Measurements from ENCODE around the gene UBE2H. TPM values are rescaled to one million over a fixed set of nuclear protein-coding genes. Genes with fewer than 3 reads are reported as not detected.

Gene UBE2H
- total RNA-seq, 2 experiments from 2014 or later: 27.9 to 28.3 TPM

DNA sequence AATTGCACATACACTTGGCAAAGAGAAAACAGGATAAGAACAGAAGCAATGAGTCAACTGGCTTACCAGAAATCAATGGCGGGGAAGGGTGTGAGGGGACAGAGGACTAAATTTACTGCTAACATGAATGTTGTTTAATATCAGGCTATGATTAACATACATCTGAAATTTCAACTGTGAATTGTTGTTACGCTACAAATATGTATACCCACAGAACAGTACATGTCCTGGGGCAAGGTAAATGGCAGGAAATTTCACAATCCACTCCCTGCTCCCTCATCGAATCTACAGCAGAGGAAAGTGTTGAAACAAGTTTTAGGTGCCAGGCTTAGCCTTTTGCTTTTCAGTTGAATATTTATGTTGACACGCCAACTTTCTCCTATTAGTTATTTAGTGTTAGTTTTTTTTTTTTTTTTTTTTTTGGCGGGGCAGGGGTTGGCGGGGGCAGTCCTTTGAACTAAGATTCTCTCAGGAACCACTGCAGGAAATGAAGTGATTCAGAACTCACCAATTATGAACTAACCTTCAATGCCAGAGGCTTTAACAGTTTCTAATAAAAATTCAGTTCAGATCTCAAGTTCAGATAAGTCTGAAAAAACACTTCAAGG lies 99.0 kb downstream of the UBE2H start:
- Mint-ChIP-seq H3K27me3 (no peaks in the 10 kb centered on the region), H3K4me3 (no peak overlapping the region), H3K4me1 (peaks cover 26% of the 10 kb centered on the region), H3K27ac (no peak overlapping the region), H3K36me3 (peaks cover 5% of the 10 kb centered on the region), H3K9me3 (ENCODE audit: low read depth) (no peaks in the 10 kb centered on the region)
- DNase-seq: no peak
- CTCF ChIA-PET: interaction anchor here (0.7 kb wide), 1 partner anchor 10 kb away, joined by 3 read pairs; no protein-coding TSS in a partner anchor
- ATAC-seq: no peak

DNA sequence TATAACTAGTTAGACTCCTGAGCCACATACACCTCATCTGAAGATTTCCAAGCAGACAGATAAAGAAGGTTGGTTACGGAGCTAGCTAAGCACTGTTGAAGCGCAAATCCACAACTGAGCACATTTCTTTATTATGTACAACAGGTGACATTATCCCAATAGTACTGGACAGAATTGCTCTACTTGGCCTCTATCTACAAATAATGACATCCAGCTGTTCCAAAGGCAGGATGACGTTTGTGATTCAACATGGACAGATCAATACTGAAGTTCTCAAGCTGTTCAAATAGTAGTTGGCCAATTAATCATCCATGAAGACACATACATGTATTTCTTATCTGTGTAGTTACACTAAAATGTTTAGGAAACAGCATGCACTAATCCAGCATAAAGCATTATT lies 101.0 kb downstream of the UBE2H start:
- CTCF ChIA-PET: interaction anchor here (1.2 kb wide), 1 partner anchor 160 kb away, joined by 3 read pairs; no protein-coding TSS in a partner anchor
- no peaks in the 10 kb centered on the region for H3K27me3 Mint-ChIP-seq
- H3K4me3 Mint-ChIP-seq: no peak overlapping the region
- ATAC-seq: no peak
- no peak overlapping the region for H3K27ac Mint-ChIP-seq
- H3K36me3 Mint-ChIP-seq: peaks cover 4% of the 10 kb centered on the region
- no peak for DNase-seq
- H3K4me1 Mint-ChIP-seq: peaks cover 26% of the 10 kb centered on the region
- no peaks in the 10 kb centered on the region for H3K9me3 Mint-ChIP-seq (ENCODE audit: low read depth)

DNA sequence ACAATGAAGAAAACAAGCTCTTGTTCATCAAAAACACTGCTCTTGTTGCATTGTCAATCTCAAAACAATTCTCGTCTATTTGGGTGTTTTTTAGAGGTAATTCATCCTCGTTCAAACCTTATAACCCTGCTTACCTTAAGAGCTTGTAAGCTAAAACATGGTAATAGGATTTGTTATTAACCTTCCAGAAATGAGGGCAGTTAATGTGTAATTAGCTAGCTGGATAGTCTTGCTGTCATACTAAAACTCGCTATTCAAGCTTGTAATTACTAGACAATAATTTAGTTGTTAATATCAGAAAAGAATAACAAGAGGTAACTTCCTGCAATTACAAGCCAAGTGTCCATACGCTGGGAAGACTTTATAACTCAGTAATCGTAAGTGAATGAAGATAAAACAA lies 101.6 kb downstream of the UBE2H start:
- no peaks in the 10 kb centered on the region for H3K27me3 Mint-ChIP-seq
- no peak overlapping the region for H3K27ac Mint-ChIP-seq
- H3K9me3 Mint-ChIP-seq (ENCODE audit: low read depth): no peaks in the 10 kb centered on the region
- peaks cover 28% of the 10 kb centered on the region for H3K4me1 Mint-ChIP-seq
- peaks cover 4% of the 10 kb centered on the region for H3K36me3 Mint-ChIP-seq
- no peak for DNase-seq
- CTCF ChIA-PET: interaction anchor here (1.2 kb wide), 1 partner anchor 161 kb away, joined by 3 read pairs; no protein-coding TSS in a partner anchor
- H3K4me3 Mint-ChIP-seq: no peak overlapping the region
- ATAC-seq: no peak

DNA sequence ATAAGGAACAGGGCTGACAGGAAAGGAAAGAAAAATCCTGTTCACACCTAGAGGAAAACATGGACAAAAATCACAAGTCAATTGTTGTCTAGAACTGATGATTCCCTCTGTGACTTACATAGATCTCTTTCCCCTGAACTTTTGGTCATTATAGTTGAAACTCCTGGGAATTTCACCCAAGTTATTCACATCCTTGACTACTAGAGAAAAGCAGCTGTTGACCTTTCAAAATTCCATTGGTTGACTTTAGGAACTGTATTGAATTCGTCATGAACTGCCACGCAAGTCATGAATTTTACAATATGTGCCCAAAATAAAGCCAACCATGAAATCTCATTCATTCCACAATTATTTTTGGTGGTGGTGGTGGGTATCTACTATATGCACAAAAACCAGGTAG lies 104.3 kb downstream of the UBE2H start:
- DNase-seq: no peak
- ATAC-seq: no peak
- no peak overlapping the region for H3K27ac Mint-ChIP-seq
- H3K9me3 Mint-ChIP-seq (ENCODE audit: low read depth): no peaks in the 10 kb centered on the region
- peaks cover 2% of the 10 kb centered on the region for H3K36me3 Mint-ChIP-seq
- no peak overlapping the region for H3K4me3 Mint-ChIP-seq
- CTCF ChIA-PET: interaction anchor here (0.8 kb wide), 1 partner anchor 481 kb away, joined by 3 read pairs; no protein-coding TSS in a partner anchor
- H3K4me1 Mint-ChIP-seq: peaks cover 36% of the 10 kb centered on the region
- no peaks in the 10 kb centered on the region for H3K27me3 Mint-ChIP-seq

DNA sequence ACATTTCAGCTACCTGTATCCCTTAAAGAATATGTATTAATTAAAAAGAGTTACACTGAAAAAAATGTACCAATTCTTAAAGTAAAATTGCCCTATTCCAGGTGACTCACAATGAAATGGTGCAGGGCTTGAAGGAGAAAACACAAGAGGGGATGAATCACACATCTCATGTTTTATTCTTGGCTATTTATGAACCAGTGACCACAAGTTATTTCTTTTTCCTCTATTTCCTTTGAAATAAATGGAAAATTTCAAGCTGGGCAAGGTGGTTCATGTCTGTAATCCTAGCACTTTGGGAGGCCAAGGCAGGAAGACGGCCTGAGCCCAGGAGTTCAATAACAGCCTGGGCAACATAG lies 106.8 kb downstream of the UBE2H start:
- peaks cover 45% of the 10 kb centered on the region for H3K4me1 Mint-ChIP-seq

DNA sequence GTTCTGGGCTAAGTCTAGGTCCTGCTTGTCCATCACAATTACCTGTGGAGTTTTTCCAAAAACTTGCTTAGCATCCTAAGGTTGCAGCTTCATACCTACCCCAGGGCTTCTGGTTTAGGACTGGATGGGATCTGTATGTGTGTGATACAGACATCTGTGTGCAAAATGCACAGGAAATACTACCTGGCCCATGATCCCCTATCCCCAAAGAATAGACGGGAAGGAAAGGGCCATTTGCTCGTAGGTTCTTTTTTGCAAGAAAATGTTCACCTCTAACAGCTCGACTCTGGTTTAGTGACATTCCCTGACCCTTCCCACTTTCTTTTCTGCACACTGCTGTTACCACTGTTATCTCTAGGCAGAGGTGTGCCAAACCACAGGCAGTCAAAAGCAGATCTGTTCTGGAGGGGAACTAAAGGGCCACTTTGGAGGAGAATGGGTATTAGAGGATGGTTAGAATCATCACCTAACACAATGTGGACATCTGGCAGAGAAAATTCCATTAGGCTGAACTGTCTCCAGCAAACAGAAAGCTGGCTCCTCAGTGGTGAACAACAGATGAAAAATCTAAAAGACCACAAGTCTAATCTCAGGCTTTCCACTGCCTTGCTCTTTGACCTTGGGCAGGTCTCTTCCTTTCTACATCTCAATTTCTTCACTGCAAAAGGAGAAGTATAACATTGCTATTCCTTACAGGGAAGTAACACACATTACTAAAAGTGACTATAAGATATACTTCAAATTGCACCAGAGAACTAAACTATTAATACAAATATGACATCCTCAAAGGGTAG lies 107.4 kb downstream of the UBE2H start:
- Mint-ChIP-seq H3K27me3 (no peaks in the 10 kb centered on the region), H3K9me3 (ENCODE audit: low read depth) (no peaks in the 10 kb centered on the region), H3K4me3 (no peak overlapping the region), H3K36me3 (peaks cover 3% of the 10 kb centered on the region), H3K4me1 (peaks cover 50% of the 10 kb centered on the region), H3K27ac (no peak overlapping the region)
- CTCF ChIA-PET: interaction anchor here (0.8 to 1.8 kb wide), 2 partner anchors 15 to 166 kb away, joined by 3 to 6 read pairs; no protein-coding TSS in a partner anchor
- DNase-seq (no peak), ATAC-seq (no peak)

More for the DNA sequence above, 106.8 kb downstream of the UBE2H start:
- CTCF ChIA-PET: interaction anchor here (0.8 kb wide), 1 partner anchor 15 kb away, joined by 3 read pairs; no protein-coding TSS in a partner anchor
- Mint-ChIP-seq H3K9me3 (ENCODE audit: low read depth) (no peaks in the 10 kb centered on the region), H3K36me3 (peaks cover 3% of the 10 kb centered on the region), H3K27me3 (no peaks in the 10 kb centered on the region), H3K27ac (no peak overlapping the region), H3K4me3 (no peak overlapping the region)
- DNase-seq (no peak), ATAC-seq (no peak)

DNA sequence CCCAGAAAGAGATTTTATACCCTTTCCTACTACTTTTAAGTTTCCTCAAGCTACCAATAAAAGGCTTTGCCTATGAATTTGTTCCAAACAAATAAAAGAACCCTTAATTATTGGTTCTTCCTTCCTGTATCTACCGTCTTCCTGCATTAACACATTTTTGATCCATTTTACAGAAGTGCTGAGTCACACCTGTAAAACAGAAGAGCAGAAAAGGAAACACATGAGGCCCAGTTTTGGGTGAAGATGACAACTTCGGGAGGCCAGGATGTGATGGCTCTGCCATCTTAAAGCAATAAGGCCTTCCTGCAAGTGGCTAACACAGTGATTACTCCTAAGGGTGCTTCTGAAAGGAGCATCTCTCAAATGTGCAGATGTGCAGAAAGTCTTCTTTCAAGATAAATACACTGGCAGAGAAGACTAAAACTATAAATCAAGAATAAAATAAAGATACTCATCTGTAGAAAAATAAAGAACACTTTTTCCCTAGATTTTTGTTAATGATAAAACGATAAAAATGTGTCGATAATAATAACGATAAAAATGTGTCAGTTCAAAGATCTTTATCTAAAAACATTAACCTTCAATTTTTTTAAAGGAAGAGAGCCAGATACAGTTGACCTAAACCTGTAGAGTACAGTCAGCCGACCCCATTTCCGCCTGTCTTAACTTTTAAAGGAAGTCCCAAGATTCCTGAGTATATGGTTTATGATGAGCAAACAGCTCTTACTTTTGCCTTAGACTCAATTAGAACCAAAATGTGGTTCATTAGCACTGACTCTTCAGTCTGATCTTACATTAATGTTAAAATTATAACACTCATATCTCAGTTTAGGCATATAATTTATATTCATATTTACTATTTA lies 108.6 kb downstream of the UBE2H start:
- DNase-seq (peak; percentile 46), ATAC-seq (peak; percentile 35)
- H3K27ac Mint-ChIP-seq: peak overlapping the region; percentile 40
- CTCF ChIA-PET: interaction anchor here (1.2 to 2.5 kb wide), 4 partner anchors 15 to 167 kb away, joined by 3 to 12 read pairs (median 6); no protein-coding TSS in a partner anchor
- H3K27me3 Mint-ChIP-seq: no peaks in the 10 kb centered on the region
- peaks cover 49% of the 10 kb centered on the region for H3K4me1 Mint-ChIP-seq
- H3K9me3 Mint-ChIP-seq (ENCODE audit: low read depth): no peaks in the 10 kb centered on the region
- peaks cover 3% of the 10 kb centered on the region for H3K36me3 Mint-ChIP-seq
- H3K4me3 Mint-ChIP-seq: no peak overlapping the region

DNA sequence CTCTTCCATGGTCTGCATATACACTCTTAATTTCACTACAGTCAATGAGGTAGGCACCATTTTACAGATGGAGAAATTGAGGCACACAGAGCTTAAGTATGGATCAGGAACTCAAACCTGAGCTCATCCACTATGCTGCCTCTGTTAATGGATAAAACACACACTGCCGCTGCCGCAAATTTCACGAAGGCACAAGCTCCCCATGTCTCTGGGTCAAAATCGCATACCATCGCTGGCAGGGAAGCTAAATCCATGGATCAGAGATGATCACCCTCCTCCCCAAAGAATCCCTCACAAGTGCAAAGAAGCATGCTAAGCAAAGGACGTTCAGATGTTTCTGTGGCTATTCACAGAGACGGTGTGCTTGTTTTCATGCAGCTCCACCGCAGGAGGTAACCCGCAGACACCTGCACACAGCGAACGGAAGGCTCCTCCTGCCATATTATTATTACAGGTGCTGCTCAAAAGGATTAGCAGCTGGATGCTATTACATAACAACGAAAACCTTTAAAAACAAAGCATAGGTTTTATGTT lies 109.3 kb downstream of the UBE2H start:
- H3K27me3 Mint-ChIP-seq: no peaks in the 10 kb centered on the region
- peaks cover 5% of the 10 kb centered on the region for H3K36me3 Mint-ChIP-seq
- ATAC-seq (no peak), DNase-seq (no peak)
- no peaks in the 10 kb centered on the region for H3K9me3 Mint-ChIP-seq (ENCODE audit: low read depth)
- H3K4me3 Mint-ChIP-seq: no peak overlapping the region
- CTCF ChIA-PET: interaction anchor here (1.8 to 2.5 kb wide), 3 partner anchors 14 to 168 kb away, joined by 6 to 12 read pairs (median 7); no protein-coding TSS in a partner anchor
- H3K27ac Mint-ChIP-seq: no peak overlapping the region
- peaks cover 49% of the 10 kb centered on the region for H3K4me1 Mint-ChIP-seq

DNA sequence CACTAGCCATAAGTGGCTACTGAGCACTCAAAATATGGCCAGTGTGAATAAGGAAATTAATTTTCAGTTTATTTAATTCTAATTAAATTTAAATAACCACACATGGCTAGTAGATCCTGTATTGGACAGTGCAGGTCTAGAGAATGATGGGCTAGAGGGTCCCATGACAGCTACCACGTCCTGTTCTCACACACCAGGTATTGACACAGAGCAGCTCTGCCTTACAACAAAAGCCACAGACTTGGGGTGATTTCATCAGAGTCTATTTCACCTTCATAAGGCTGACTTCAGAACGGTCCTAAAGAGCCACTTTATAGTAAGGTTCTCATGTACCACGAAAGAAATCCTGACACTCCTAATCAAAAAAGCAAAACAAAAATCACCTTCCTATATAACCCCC lies 111.3 kb downstream of the UBE2H start:
- H3K27me3 Mint-ChIP-seq: no peaks in the 10 kb centered on the region

DNA sequence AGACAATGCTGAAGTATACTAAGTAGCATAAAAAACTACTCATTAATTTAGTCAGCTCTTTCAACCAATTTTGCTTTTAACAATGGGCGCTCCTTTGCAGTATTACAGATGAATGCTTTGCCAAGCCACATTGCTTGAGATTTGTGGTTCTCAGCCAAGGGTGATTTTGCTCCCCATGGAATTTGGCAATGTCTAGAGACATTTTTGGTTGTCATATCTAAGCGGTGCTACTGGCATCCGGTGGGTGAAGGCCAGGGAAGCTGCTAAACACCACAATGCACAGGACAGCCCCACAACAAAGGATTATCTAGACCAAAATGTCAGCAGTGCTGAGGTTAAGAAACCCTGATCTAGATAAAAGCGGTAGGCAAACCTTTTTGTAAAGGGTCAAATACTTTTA lies 112.0 kb downstream of the UBE2H start:
- no peak overlapping the region for H3K4me3 Mint-ChIP-seq
- peaks cover 5% of the 10 kb centered on the region for H3K36me3 Mint-ChIP-seq
- peaks cover 43% of the 10 kb centered on the region for H3K4me1 Mint-ChIP-seq
- ATAC-seq (no peak), DNase-seq (no peak)
- peak overlapping the region; percentile 32 for H3K27ac Mint-ChIP-seq
- no peaks in the 10 kb centered on the region for H3K9me3 Mint-ChIP-seq (ENCODE audit: low read depth)
- CTCF ChIA-PET: interaction anchor here (1.3 to 1.8 kb wide), 3 partner anchors 11 to 171 kb away, joined by 3 to 10 read pairs (median 5); no protein-coding TSS in a partner anchor
- H3K27me3 Mint-ChIP-seq: no peaks in the 10 kb centered on the region

More for the DNA sequence above, 111.3 kb downstream of the UBE2H start:
- CTCF ChIA-PET: interaction anchor here (1.3 to 1.8 kb wide), 3 partner anchors 11 to 171 kb away, joined by 3 to 10 read pairs (median 5); no protein-coding TSS in a partner anchor
- DNase-seq (peak; percentile 62), ATAC-seq (peak; percentile 77)
- Mint-ChIP-seq H3K27ac (peak overlapping the region; percentile 4), H3K4me3 (no peak overlapping the region), H3K36me3 (peaks cover 5% of the 10 kb centered on the region), H3K9me3 (ENCODE audit: low read depth) (no peaks in the 10 kb centered on the region), H3K4me1 (peaks cover 48% of the 10 kb centered on the region)

DNA sequence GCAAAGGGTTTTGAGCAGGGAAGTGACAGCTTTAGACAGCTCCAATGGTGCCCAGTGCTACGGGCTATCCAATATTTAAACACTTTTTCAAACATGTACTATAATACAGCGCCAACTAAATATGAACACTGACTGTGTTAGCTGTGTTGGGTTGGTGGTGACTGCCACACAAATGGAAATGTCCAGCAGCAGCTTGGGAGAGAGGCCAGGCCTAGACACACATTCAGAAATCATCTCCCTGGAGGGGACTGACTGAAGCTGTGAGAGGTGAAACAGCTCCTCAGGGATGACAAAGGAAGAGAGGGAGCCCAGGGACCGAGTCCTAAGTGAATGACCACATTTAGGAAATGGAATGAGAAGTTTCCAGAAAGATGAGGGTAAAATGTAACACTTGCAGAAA lies 115.8 kb downstream of the UBE2H start:
- H3K4me1 Mint-ChIP-seq: peaks cover 17% of the 10 kb centered on the region
- no peaks in the 10 kb centered on the region for H3K27me3 Mint-ChIP-seq
- no peaks in the 10 kb centered on the region for H3K9me3 Mint-ChIP-seq (ENCODE audit: low read depth)
- no peak overlapping the region for H3K4me3 Mint-ChIP-seq
- no peak overlapping the region for H3K27ac Mint-ChIP-seq
- CTCF ChIA-PET: interaction anchor here (1.1 to 2.5 kb wide), 4 partner anchors 7 to 494 kb away, joined by 4 to 11 read pairs (median 6); no protein-coding TSS in a partner anchor
- no peak for ATAC-seq
- no peak for DNase-seq
- H3K36me3 Mint-ChIP-seq: peaks cover 2% of the 10 kb centered on the region

DNA sequence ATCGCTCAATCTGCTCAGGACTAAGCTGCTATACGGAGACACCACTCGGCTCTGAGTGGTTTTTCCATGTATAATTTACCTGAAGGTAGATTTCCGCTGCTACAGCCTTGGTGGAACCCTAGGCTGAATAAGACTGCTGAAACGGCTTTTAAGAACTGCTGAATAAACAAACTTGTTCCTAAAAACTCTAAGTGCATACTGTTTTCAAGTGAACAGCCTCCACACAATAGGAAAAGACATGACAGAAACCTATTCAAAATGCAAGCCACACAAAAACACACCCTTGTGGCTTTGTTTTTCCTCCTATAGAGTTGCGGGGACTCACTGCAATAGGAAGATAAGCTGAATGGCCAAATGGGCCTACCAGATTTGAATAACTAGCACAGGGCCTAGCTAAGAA lies 117.2 kb downstream of the UBE2H start:
- DNase-seq: no peak
- peaks cover 2% of the 10 kb centered on the region for H3K36me3 Mint-ChIP-seq
- CTCF ChIA-PET: interaction anchor here (2.0 kb wide), 1 partner anchor 10 kb away, joined by 11 read pairs; no protein-coding TSS in a partner anchor
- H3K4me1 Mint-ChIP-seq: peaks cover 3% of the 10 kb centered on the region
- ATAC-seq: no peak
- H3K27me3 Mint-ChIP-seq: no peaks in the 10 kb centered on the region
- no peak overlapping the region for H3K4me3 Mint-ChIP-seq
- H3K27ac Mint-ChIP-seq: no peak overlapping the region
- H3K9me3 Mint-ChIP-seq (ENCODE audit: low read depth): no peaks in the 10 kb centered on the region
